Measurements from ENCODE around the gene FGF18. TPM values are rescaled to one million over a fixed set of nuclear protein-coding genes. Genes with fewer than 3 reads are reported as not detected.
A peak's percentile ranks its signal among the peaks of the same experiment; 100 is the strongest.

Gene FGF18
- total and polyA plus RNA-seq, 9 of the 15 experiments (the other 6 are each of a cell fraction or from before 2014, with no cell fraction given): 0.05 to 0.18 (median 0.11) TPM; not detected in 6

GRCh38 chr5:171387970-171388815 lies 31.3 kb upstream of the FGF18 start (continued):
- TF ChIP-seq, protein P1, sequence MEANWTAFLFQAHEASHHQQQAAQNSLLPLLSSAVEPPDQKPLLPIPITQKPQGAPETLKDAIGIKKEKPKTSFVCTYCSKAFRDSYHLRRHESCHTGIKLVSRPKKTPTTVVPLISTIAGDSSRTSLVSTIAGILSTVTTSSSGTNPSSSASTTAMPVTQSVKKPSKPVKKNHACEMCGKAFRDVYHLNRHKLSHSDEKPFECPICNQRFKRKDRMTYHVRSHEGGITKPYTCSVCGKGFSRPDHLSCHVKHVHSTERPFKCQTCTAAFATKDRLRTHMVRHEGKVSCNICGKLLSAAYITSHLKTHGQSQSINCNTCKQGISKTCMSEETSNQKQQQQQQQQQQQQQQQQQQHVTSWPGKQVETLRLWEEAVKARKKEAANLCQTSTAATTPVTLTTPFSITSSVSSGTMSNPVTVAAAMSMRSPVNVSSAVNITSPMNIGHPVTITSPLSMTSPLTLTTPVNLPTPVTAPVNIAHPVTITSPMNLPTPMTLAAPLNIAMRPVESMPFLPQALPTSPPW (CRISPR knock-in tag; IDR thresholded peaks at IDR 0.05): peak; percentile 97
- TF ChIP-seq ZFPM2 (CRISPR knock-in tag; IDR thresholded peaks at IDR 0.05) (no peak), ZFP36 (IDR thresholded peaks at IDR 0.05; ENCODE audit: low read depth, low read length, partially characterized antibody) (no peak), RBM25 (IDR thresholded peaks at IDR 0.05; ENCODE audit: low read depth, low read length, severe bottlenecking) (no peak), SIX5 (IDR thresholded peaks at IDR 0.05; ENCODE audit: borderline replicate concordance in 1 of 2, insufficient read depth in 1 of 2, low read depth in 1 of 2, low read length in 2 of 2) (no peak), NCOA6 (IDR thresholded peaks at IDR 0.05) (no peak), POLR2H (tag; IDR thresholded peaks at IDR 0.05; ENCODE audit: low read depth) (peak; percentile 50), CBFA2T3 (IDR thresholded peaks at IDR 0.05) (peak; percentile 3; the same call in 1 of the 2 replicates), MED1 (CRISPR knock-in tag; IDR thresholded peaks at IDR 0.05; ENCODE audit: borderline replicate concordance) (no peak), PML (IDR thresholded peaks at IDR 0.05; ENCODE audit: low read length) (no peak; the same call in 1 of the 2 replicates), SRSF1 (IDR thresholded peaks at IDR 0.05; ENCODE audit: low read depth, low read length) (peak; percentile 52), TRIM28 (IDR thresholded peaks at IDR 0.05) (no peak), CCAR2 (IDR thresholded peaks at IDR 0.05; ENCODE audit: low read depth, low read length) (no peak), ZNF75A (CRISPR knock-in tag; IDR thresholded peaks at IDR 0.05) (no peak), ZNF740 (CRISPR knock-in tag; IDR thresholded peaks at IDR 0.05) (peak; percentile 68), ZNF740 (tag; IDR thresholded peaks at IDR 0.05) (peak in 1 of 2 experiments; percentile 66; a peak in 1 of 4 replicates), HDAC8 (tag; IDR thresholded peaks at IDR 0.05) (no peak), MTF1 (CRISPR knock-in tag; IDR thresholded peaks at IDR 0.05; ENCODE audit: borderline replicate concordance) (no peak)
- TF ChIP-seq, protein P2, sequence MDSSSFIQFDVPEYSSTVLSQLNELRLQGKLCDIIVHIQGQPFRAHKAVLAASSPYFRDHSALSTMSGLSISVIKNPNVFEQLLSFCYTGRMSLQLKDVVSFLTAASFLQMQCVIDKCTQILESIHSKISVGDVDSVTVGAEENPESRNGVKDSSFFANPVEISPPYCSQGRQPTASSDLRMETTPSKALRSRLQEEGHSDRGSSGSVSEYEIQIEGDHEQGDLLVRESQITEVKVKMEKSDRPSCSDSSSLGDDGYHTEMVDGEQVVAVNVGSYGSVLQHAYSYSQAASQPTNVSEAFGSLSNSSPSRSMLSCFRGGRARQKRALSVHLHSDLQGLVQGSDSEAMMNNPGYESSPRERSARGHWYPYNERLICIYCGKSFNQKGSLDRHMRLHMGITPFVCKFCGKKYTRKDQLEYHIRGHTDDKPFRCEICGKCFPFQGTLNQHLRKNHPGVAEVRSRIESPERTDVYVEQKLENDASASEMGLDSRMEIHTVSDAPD (CRISPR knock-in tag; IDR thresholded peaks at IDR 0.05): no peak
- TF ChIP-seq, protein P3, sequence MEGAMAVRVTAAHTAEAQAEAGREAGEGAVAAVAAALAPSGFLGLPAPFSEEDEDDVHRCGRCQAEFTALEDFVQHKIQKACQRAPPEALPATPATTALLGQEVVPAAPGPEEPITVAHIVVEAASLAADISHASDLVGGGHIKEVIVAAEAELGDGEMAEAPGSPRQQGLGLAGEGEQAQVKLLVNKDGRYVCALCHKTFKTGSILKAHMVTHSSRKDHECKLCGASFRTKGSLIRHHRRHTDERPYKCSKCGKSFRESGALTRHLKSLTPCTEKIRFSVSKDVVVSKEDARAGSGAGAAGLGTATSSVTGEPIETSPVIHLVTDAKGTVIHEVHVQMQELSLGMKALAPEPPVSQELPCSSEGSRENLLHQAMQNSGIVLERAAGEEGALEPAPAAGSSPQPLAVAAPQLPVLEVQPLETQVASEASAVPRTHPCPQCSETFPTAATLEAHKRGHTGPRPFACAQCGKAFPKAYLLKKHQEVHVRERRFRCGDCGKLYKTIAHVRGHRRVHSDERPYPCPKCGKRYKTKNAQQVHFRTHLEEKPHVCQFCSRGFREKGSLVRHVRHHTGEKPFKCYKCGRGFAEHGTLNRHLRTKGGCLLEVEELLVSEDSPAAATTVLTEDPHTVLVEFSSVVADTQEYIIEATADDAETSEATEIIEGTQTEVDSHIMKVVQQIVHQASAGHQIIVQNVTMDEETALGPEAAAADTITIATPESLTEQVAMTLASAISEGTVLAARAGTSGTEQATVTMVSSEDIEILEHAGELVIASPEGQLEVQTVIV (CRISPR knock-in tag; IDR thresholded peaks at IDR 0.05; ENCODE audit: borderline replicate concordance): no peak
- TF ChIP-seq, protein P4, sequence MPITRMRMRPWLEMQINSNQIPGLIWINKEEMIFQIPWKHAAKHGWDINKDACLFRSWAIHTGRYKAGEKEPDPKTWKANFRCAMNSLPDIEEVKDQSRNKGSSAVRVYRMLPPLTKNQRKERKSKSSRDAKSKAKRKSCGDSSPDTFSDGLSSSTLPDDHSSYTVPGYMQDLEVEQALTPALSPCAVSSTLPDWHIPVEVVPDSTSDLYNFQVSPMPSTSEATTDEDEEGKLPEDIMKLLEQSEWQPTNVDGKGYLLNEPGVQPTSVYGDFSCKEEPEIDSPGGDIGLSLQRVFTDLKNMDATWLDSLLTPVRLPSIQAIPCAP (CRISPR knock-in tag; IDR thresholded peaks at IDR 0.05; ENCODE audit: borderline replicate concordance): no peak
